AG04449 (cell line): ENCODE measurements around the gene CCDC102B.

Source experiments
- CTCF ChIA-PET: fragments of 350-600 bp; formaldehyde crosslinking; extraction: SDS; loops from one replicate; lab custom pipeline; 2021; ENCODE audit warnings: antibody characterized with exemption; lab: Yijun Ruan, JAX
- POLR2A ChIA-PET: fragments of 400-600, 350-600 bp; formaldehyde crosslinking; extraction: SDS; loops from one replicate; lab custom pipeline; 2020; ENCODE audit warnings: antibody characterized with exemption, inconsistent platforms; lab: Yijun Ruan, JAX
- DNase-seq: peaks from one replicate; pipeline ENCODE4 v3.0.0-alpha.2; 2010; ENCODE audit warnings: low read depth, low spot score
- H3K4me3 ChIP-seq: 2 replicates; pipeline ENCODE4 v1.5.1; 2011; ENCODE audit warnings: low read depth, mild to moderate bottlenecking, control low read depth, low read length
- CTCF ChIP-seq: IDR thresholded peaks from one replicate; pipeline ENCODE4 v1.5.1; 2011; ENCODE audit warnings: mild to moderate bottlenecking, moderate library complexity, low read length, control low read depth, inconsistent platforms; ENCODE audit not compliant: insufficient read depth; ENCODE audit errors: missing control alignments

The CCDC102B gene

DNA sequence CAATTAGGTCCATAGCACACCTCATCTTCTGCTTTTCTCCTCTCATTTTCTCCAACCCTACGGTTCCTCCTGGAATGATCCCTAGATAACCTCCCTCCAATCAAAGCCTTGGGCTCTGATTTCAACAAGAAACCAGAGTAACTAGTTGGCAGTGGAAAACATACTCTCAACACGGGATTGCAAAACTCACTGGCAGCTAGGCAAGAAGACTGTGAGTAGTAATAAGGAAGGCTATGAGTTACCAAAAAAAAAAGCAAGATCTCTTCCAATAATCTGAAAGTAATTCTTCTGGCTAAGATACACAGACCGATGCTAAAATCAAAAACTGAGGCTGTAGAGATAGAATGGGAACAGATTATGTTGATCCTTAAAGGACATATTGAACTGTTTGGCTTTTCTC lies 28.4 kb upstream of the CCDC102B start:
- no peak overlapping the region for H3K4me3 ChIP-seq
- POLR2A ChIA-PET = no interaction called here
- DNase-seq = no peak
- TF ChIP-seq CTCF = no peak
- CTCF ChIA-PET = no interaction called here

GRCh38 chr18:68772268-68772667 lies 25.6 kb upstream of the CCDC102B start:
- no peak for DNase-seq
- H3K4me3 ChIP-seq = no peak overlapping the region
- ChIA-PET POLR2A (no interaction called here), CTCF (no interaction called here)
- TF ChIP-seq CTCF = no peak

DNA sequence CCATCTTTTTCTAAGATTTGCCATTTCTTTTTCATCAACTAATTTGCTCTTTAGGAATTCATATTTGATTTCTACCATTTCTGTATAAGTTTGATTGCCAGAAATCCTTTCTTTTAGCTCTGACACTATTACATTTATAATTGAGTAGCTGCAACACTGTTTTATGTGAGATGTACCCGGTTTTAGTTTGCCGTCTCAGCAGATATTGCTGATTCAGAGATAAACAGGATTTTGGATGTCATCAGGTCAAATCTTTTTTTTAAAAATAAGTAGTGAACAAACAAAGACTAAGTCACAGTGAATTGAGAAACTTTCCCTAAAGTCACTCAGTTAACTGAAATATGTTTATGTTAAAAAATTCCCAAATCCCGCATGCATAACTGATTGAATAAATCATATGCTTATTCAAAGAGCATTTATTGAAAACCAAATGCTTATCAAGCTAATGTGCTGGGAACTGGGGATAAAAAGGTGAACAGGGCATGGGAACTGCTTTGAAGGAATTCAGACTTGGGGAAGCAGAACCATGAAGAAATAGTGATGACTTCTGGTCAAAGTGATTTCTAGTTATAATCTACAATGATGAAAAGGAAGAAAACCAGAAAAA lies 19.5 kb upstream of the CCDC102B start:
- POLR2A ChIA-PET = no interaction called here
- no peak overlapping the region for H3K4me3 ChIP-seq
- CTCF ChIA-PET = no interaction called here
- DNase-seq = no peak
- TF ChIP-seq CTCF = no peak

DNA sequence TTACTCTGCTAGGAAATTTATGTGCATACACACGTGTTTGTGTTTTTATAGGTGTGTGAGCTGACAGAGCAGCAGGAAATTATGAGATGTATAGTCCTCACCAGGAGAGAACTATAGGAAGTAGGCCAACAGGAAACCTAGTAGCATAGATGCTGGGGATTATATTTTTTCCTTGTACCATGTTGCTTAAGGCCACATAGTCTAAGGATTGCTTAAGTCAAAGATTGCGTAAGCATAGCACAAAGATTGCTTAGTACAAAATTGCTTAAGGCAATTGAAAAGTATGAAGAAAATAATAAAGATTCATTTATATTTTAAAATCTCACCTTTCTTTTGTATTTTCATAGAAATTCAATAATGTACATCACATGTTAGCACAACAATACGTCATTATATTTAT lies 18.7 kb upstream of the CCDC102B start:
- H3K4me3 ChIP-seq = no peak overlapping the region
- POLR2A ChIA-PET = no interaction called here
- TF ChIP-seq CTCF = no peak
- no peak for DNase-seq
- CTCF ChIA-PET = no interaction called here

DNA sequence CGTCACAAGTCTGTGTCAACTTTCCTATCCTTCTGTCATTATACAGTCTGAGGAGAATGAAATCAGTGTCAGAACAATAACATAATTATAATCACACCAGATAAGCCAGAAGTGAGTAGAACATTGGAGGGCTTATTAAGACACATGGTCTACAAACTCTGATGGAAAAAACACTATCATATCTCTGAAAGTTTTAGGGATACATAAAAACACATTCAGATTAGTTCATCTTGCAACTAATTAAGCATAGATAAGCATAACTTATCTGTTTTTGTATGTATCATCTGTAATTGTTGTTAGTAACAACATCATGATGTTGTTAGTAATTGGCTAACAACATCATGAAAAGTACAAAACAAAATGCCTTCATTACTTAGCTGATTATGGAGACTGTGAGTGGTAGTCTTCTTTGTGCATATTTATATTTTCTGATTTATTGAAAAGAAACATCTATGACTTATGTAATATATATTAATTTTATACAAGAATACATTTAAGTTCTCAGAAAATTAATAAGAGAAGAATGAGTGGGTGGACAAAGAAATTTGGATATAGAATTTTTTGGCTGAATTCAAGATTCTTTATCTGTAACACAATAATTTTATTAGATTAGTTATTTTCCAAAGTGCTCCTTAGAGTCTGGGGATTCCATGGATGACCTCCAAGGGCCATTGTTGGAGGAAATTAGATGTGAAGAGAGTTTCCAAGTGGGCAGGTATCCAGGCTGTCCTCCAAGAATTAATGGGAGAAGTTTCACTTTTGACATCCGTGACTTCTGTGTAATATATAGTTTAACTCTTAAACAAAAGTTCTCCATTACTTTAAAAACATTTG lies 16.9 kb upstream of the CCDC102B start:
- TF ChIP-seq CTCF = no peak
- ChIA-PET POLR2A (no interaction called here), CTCF (no interaction called here)
- H3K4me3 ChIP-seq = no peak overlapping the region
- no peak for DNase-seq

DNA sequence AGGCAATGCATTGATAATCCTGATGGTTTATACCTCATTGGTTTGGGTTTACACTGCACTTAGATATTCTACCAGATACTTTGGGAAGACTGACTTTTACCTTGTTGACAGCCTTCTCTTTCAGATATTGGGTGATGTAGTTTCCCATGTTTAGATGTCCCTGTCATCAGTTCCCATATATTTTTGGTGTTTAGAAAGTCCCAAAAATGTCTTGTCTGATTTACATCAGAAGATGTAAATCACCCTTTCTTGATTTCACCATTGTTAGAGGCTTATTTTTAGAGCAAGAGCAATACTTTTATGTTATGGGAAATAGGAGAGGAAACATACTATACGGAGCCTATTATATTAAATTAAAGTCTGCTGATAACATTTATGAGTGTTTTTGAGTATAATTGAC lies 14.4 kb upstream of the CCDC102B start:
- H3K4me3 ChIP-seq = no peak overlapping the region
- ChIA-PET POLR2A (no interaction called here), CTCF (no interaction called here)
- no peak for DNase-seq
- TF ChIP-seq CTCF = no peak
